GM10266 (cell line): ENCODE measurements around the gene TEX22.

ENCODE experiments used
- DNase-seq: peaks from one replicate; pipeline ENCODE4 v3.0.0; 2012; ENCODE audit errors: extremely low spot score
- TF ChIP-seq, protein P1 (sequence below): IDR thresholded peaks from 2 replicates; pipeline ENCODE4 v1.5.1; 2012; ENCODE audit warnings: mild to moderate bottlenecking, low read depth; ENCODE audit not compliant: control insufficient read depth, insufficient read depth; ENCODE audit errors: missing control alignments

TEX22 gene

GRCh38 chr14:105390849-105391500, 7.4 kb upstream of the TEX22 start:
- TF ChIP-seq, protein P1, sequence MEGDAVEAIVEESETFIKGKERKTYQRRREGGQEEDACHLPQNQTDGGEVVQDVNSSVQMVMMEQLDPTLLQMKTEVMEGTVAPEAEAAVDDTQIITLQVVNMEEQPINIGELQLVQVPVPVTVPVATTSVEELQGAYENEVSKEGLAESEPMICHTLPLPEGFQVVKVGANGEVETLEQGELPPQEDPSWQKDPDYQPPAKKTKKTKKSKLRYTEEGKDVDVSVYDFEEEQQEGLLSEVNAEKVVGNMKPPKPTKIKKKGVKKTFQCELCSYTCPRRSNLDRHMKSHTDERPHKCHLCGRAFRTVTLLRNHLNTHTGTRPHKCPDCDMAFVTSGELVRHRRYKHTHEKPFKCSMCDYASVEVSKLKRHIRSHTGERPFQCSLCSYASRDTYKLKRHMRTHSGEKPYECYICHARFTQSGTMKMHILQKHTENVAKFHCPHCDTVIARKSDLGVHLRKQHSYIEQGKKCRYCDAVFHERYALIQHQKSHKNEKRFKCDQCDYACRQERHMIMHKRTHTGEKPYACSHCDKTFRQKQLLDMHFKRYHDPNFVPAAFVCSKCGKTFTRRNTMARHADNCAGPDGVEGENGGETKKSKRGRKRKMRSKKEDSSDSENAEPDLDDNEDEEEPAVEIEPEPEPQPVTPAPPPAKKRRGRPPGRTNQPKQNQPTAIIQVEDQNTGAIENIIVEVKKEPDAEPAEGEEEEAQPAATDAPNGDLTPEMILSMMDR = no peak
- DNase-seq = no peak

GRCh38 chr14:105391541-105391940, 6.8 kb upstream of the TEX22 start:
- TF ChIP-seq, protein P1 = no peak
- no peak for DNase-seq

DNA sequence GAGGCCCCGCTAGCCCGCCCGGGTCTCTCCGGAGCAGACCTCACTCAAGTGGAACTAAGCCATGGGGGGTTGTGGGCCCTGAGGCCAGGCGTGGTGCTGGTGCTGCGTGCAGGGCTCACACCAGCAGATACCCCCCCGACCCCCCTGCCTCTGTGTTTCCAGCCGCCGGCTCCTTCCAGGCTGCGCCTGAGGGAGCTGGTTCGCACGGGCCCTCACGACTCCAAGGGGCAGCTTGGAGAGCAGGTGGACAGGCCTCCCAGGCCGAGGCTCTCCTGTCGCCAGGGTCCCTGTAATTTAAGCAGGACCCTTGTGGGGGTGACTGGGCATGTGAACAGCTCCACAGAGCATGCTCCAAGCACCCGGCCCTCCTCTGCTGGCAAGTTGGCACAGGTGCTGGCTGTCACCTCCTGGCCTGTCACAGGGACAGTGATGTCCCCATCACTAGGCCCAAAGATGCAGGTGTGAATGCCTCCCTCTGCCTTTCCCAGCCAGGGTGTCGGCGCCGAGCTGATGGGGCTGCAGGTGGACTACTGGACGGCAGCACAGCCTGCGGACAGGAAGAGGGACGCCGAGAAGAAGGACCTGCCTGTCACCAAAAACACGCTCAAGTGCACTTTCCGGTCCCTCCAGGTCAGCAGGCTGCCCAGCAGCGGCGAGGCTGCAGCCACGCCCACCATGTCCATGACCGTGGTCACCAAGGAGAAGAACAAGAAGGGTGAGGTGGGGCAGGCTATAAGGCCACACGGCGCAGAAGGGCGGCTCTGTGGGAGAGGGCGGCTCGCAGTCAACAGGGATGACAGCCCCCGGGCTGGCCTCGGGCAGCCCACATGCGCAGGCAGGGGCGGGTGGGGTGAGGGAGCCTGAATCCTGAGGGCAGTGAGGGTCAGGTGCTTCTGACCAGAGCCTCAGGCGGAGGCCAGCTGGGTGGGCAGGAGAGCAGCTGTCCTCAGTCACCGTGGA, 5.9 kb upstream of the TEX22 start:
- DNase-seq = no peak
- TF ChIP-seq, protein P1 = no peak

GRCh38 chr14:105393151-105393550, 5.2 kb upstream of the TEX22 start:
- TF ChIP-seq, protein P1 = no peak
- no peak for DNase-seq

GRCh38 chr14:105394714-105395537, 3.4 kb upstream of the TEX22 start:
- TF ChIP-seq, protein P1 = no peak
- no peak for DNase-seq

- TF ChIP-seq, protein P1 = no peak
- no peak for DNase-seq
Observed at GRCh38 chr14:105395538-105395854, 2.8 kb upstream of the TEX22 start.
